ENCODE data around the gene RNF212. TPM values are rescaled to one million over a fixed set of nuclear protein-coding genes. Genes with fewer than 3 reads are reported as not detected.

The RNF212 gene
- total RNA-seq, 4 donors from 2014 or later, result 3.8 to 9.7 (median 7.3) TPM

DNA sequence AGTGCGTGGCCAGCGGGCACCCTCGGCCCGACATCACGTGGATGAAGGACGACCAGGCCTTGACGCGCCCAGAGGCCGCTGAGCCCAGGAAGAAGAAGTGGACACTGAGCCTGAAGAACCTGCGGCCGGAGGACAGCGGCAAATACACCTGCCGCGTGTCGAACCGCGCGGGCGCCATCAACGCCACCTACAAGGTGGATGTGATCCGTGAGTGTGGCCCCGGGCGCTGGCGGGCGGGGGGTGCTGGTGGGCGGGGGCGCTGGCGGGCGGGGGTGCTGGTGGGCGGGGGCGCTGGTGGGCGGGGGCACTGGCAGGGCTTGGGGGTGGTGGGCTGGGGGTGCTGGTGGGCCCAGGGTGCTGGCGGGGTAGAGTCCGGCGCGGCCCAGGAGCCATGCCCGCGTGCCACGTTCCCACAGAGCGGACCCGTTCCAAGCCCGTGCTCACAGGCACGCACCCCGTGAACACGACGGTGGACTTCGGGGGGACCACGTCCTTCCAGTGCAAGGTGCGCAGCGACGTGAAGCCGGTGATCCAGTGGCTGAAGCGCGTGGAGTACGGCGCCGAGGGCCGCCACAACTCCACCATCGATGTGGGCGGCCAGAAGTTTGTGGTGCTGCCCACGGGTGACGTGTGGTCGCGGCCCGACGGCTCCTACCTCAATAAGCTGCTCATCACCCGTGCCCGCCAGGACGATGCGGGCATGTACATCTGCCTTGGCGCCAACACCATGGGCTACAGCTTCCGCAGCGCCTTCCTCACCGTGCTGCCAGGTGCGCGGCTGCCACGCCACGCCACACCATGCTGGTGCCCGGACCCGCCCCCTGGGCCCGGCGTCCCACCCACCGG is 89.2 kb downstream of the RNF212 start:
- H3K4me3 ChIP-seq, result no peak overlapping the region
- TF ChIP-seq, protein P1, sequence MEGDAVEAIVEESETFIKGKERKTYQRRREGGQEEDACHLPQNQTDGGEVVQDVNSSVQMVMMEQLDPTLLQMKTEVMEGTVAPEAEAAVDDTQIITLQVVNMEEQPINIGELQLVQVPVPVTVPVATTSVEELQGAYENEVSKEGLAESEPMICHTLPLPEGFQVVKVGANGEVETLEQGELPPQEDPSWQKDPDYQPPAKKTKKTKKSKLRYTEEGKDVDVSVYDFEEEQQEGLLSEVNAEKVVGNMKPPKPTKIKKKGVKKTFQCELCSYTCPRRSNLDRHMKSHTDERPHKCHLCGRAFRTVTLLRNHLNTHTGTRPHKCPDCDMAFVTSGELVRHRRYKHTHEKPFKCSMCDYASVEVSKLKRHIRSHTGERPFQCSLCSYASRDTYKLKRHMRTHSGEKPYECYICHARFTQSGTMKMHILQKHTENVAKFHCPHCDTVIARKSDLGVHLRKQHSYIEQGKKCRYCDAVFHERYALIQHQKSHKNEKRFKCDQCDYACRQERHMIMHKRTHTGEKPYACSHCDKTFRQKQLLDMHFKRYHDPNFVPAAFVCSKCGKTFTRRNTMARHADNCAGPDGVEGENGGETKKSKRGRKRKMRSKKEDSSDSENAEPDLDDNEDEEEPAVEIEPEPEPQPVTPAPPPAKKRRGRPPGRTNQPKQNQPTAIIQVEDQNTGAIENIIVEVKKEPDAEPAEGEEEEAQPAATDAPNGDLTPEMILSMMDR (IDR thresholded peaks at IDR 0.05), result no peak
- TF ChIP-seq POLR2AphosphoS5 (IDR thresholded peaks at IDR 0.05) (no peak), POLR2A (IDR thresholded peaks at IDR 0.05; ENCODE audit: low read depth) (no peak)
- no peaks in the 10 kb centered on the region for H3K4me1 ChIP-seq
- intact Hi-C loops (cut with DNase I), result no loop called here
- peaks cover 0 to 11% (median 2%) of the 10 kb centered on the region in 4 donors for H3K27me3 ChIP-seq
- DNase-seq (ENCODE audit: extremely low spot score), result no peak
- no peak overlapping the region for H3K27ac ChIP-seq (replicated peaks in 1 of 4)
- no peaks in the 10 kb centered on the region for H3K9me3 ChIP-seq
- 96% methylated on average over 37 of the region's 83 CpGs for WGBS
- H3K36me3 ChIP-seq, result peaks cover 0 to 42% (median 17%) of the 10 kb centered on the region in 4 donors

DNA sequence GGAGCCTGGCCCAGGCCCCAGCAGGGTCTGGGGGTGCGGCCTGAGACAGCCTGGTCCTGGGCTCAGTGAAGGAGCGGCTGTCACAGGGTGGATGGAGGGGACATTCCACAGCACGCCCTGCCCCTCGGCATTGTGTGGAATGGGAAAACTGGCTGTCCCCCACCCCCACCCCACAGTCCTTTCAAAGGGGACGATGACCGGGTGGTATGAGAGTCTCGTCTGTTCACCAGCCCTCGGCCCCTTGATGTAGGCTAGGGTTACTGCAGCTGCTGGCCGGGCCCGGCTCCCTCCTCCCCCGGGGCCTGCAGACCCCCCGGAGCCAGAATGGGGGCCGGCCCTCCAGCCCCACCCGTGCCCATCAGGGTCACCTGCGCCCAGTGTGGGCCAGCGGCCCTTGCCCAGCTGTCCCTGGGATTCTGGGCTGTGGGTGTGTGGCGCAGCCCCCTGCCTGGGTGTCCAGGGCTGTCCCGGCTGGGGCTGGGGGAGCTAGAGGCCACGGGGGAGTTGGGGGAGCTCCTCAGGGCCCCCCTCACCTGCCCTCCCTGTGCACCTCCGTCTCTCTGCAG is 90.2 kb downstream of the RNF212 start:
- H3K27me3 ChIP-seq, result peaks cover 0 to 1% (median 0%) of the 10 kb centered on the region in 4 donors
- intact Hi-C loops (cut with DNase I), result no loop called here

DNA sequence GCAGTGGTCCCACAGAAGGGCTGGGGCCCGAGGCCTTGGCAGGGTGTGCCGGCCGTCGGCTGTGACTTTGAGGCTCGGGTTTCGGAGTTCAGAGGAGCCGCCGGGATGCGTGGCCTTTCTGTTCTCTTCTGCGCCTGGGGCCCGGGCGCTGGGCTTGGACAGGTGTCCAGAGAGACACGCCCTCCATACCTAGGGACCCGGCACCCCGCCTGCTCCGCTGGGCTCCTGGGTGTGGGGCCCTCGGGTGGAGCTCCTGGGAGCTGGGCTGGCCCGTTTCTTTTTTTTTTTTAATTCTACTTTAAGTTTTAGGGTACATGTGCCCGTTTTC is 90.7 kb downstream of the RNF212 start:
- TF ChIP-seq, protein P1 (IDR thresholded peaks at IDR 0.05), result no peak
- TF ChIP-seq EP300 (IDR thresholded peaks at IDR 0.05) (no peak), POLR2A (IDR thresholded peaks at IDR 0.05; ENCODE audit: low read depth) (no peak), POLR2AphosphoS5 (IDR thresholded peaks at IDR 0.05) (no peak)
- 88% methylated on average over 19 of the region's 19 CpGs for WGBS
- Histone ChIP-seq H3K9me3 (no peaks in the 10 kb centered on the region), H3K27me3 (no peaks in the 10 kb centered on the region), H3K27ac (replicated peaks in 1 of 4) (no peak overlapping the region), H3K4me1 (no peaks in the 10 kb centered on the region), H3K4me3 (no peak overlapping the region), H3K36me3 (peaks cover 0 to 42% (median 17%) of the 10 kb centered on the region in 4 donors)
- intact Hi-C loops (cut with DNase I), result no loop called here
- DNase-seq (ENCODE audit: extremely low spot score), result no peak

More for the DNA sequence above, 90.2 kb downstream of the RNF212 start:
- Histone ChIP-seq H3K36me3 (peaks cover 0 to 42% (median 17%) of the 10 kb centered on the region in 4 donors), H3K9me3 (no peaks in the 10 kb centered on the region), H3K4me1 (no peaks in the 10 kb centered on the region), H3K27ac (replicated peaks in 1 of 4) (no peak overlapping the region), H3K4me3 (no peak overlapping the region)
- TF ChIP-seq EP300 (IDR thresholded peaks at IDR 0.05) (no peak), POLR2A (IDR thresholded peaks at IDR 0.05; ENCODE audit: low read depth) (no peak), POLR2AphosphoS5 (IDR thresholded peaks at IDR 0.05) (no peak)
- TF ChIP-seq, protein P1 (IDR thresholded peaks at IDR 0.05), result no peak
- 91% methylated on average over 16 of the region's 20 CpGs for WGBS
- DNase-seq (ENCODE audit: extremely low spot score), result no peak

DNA sequence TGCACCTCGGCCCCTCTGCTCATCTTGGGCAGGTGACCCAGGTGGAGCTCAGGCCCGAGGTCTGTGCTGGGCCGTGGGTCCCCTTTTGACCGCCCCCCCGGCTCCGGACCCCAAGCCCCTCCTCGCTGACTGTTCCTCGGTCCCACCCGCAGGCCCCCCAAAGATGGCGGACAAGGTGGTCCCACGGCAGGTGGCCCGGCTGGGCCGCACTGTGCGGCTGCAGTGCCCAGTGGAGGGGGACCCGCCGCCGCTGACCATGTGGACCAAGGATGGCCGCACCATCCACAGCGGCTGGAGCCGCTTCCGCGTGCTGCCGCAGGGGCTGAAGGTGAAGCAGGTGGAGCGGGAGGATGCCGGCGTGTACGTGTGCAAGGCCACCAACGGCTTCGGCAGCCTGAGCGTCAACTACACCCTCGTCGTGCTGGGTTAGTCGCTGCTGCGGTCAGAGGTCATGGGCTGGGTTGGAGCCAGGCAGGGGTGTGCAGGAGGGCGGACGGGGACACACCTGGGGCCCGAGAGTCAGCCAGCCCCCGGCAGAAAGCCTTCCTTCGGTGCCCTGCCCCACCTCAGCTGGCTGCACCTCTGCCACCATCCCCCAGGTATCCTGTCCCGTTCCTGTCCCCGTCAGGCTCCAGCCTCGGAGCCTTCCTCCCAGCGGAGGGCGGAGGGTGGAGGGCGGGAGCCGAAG is 91.2 kb downstream of the RNF212 start:
- intact Hi-C loops (cut with DNase I), result no loop called here
- Histone ChIP-seq H3K4me3 (no peak overlapping the region), H3K36me3 (peaks cover 0 to 42% (median 17%) of the 10 kb centered on the region in 4 donors), H3K9me3 (no peaks in the 10 kb centered on the region), H3K27me3 (no peaks in the 10 kb centered on the region), H3K27ac (replicated peaks in 1 of 4) (no peak overlapping the region), H3K4me1 (no peaks in the 10 kb centered on the region)
- TF ChIP-seq EP300 (IDR thresholded peaks at IDR 0.05) (no peak), POLR2A (IDR thresholded peaks at IDR 0.05; ENCODE audit: low read depth) (no peak), POLR2AphosphoS5 (IDR thresholded peaks at IDR 0.05) (no peak)
- TF ChIP-seq, protein P1 (IDR thresholded peaks at IDR 0.05), result no peak
- no peak for DNase-seq (ENCODE audit: extremely low spot score)
- WGBS, result 91% methylated on average over 29 of the region's 46 CpGs

Small RNA genes lying within 50 kb of the gene (small RNA-seq; reads per million reads assigned to genes)
- gene RF00554, result 0 reads per million in 3 donors

Other genes with a start within 250 kb of the RNF212 start
- gene GAK, start 181.2 kb downstream of the RNF212 start, total RNA-seq, result 10 to 100 TPM; 64.8 to 73.9 (median 70.6) TPM
- gene TMEM175, start 181.1 kb downstream of the RNF212 start, total RNA-seq, result 10 to 100 TPM; 17.6 to 39.5 (median 20.0) TPM
- 10 to 100 TPM in 2 of 4 donors, 1 to 10 TPM in 2; 7.5 to 11.9 (median 9.9) TPM for gene DGKQ, start 140.0 kb downstream of the RNF212 start, total RNA-seq
- 10 to 100 TPM; 10.4 to 23.1 (median 11.5) TPM for gene IDUA, start 126.5 kb downstream of the RNF212 start, total RNA-seq
- gene SLC26A1, start 120.2 kb downstream of the RNF212 start, total RNA-seq, result under 1 TPM in 1 of 4 donors, not detected in 3; 0.06 TPM
- gene FGFRL1, start 101.9 kb downstream of the RNF212 start, total RNA-seq, result 10 to 100 TPM; 22.0 to 54.2 (median 32.5) TPM
- gene SPON2, start 59.0 kb upstream of the RNF212 start, total RNA-seq, result 10 to 100 TPM; 21.3 to 72.9 (median 58.3) TPM
- 100 to 1,000 TPM; 110 to 245 (median 172) TPM for gene CTBP1, start 135.6 kb upstream of the RNF212 start, total RNA-seq
- 10 to 100 TPM; 54.5 to 63.1 (median 59.8) TPM for gene MAEA, start 176.3 kb upstream of the RNF212 start, total RNA-seq
- gene UVSSA, start 233.6 kb upstream of the RNF212 start, total RNA-seq, result 10 to 100 TPM in 3 of 4 donors, 1 to 10 TPM in 1; 8.9 to 16.5 (median 13.1) TPM

Data from esophagus muscularis mucosa (tissue), 4 donors.